ENCODE measurements around the gene ZC3H14.

ZC3H14 gene

GRCh38 chr14:88551094-88551870 is 11.6 kb upstream of the ZC3H14 start (continued):
- TF ChIP-seq ZNF549 (tag by site-specific recombination; IDR thresholded peaks at IDR 0.05), result no peak
- TF ChIP-seq ZNF660 (tag by site-specific recombination; IDR thresholded peaks at IDR 0.05), result 0 out of 2 replicates have a peak, but pooled peaks have one; percentile 48
- TF ChIP-seq, protein P1, sequence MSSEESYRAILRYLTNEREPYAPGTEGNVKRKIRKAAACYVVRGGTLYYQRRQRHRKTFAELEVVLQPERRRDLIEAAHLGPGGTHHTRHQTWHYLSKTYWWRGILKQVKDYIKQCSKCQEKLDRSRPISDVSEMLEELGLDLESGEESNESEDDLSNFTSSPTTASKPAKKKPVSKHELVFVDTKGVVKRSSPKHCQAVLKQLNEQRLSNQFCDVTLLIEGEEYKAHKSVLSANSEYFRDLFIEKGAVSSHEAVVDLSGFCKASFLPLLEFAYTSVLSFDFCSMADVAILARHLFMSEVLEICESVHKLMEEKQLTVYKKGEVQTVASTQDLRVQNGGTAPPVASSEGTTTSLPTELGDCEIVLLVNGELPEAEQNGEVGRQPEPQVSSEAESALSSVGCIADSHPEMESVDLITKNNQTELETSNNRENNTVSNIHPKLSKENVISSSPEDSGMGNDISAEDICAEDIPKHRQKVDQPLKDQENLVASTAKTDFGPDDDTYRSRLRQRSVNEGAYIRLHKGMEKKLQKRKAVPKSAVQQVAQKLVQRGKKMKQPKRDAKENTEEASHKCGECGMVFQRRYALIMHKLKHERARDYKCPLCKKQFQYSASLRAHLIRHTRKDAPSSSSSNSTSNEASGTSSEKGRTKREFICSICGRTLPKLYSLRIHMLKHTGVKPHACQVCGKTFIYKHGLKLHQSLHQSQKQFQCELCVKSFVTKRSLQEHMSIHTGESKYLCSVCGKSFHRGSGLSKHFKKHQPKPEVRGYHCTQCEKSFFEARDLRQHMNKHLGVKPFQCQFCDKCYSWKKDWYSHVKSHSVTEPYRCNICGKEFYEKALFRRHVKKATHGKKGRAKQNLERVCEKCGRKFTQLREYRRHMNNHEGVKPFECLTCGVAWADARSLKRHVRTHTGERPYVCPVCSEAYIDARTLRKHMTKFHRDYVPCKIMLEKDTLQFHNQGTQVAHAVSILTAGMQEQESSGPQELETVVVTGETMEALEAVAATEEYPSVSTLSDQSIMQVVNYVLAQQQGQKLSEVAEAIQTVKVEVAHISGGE (tag by site-specific recombination; conservative IDR thresholded peaks at IDR 0.05; ENCODE audit: low read depth), result peak; percentile 99
- no peak for TF ChIP-seq ZNF112 (tag by site-specific recombination; IDR thresholded peaks at IDR 0.05)
- 0 out of 2 replicates have a peak, but pooled peaks have one; percentile 28 for TF ChIP-seq ZNF76 (tag by site-specific recombination; IDR thresholded peaks at IDR 0.05; ENCODE audit: borderline replicate concordance, low read depth)
- TF ChIP-seq ZIC2 (tag by site-specific recombination; IDR thresholded peaks at IDR 0.05), result no peak
- TF ChIP-seq TRIM28 (IDR thresholded peaks at IDR 0.05; ENCODE audit: borderline replicate concordance, low read length), result peak; percentile 76; the same call in 1 of the 2 replicates
- TF ChIP-seq SCRT1 (tag by site-specific recombination; IDR thresholded peaks at IDR 0.05; ENCODE audit: borderline replicate concordance), result 0 out of 2 replicates have a peak, but pooled peaks have one; percentile 66
- TF ChIP-seq ZNF513 (tag by site-specific recombination; IDR thresholded peaks at IDR 0.05), result no peak
- TF ChIP-seq YY1 (tag by site-specific recombination; IDR thresholded peaks at IDR 0.05), result peak; percentile 21; the same call in 1 of the 2 replicates
- TF ChIP-seq ZNF791 (tag by site-specific recombination; IDR thresholded peaks at IDR 0.05), result no peak
- no peak for TF ChIP-seq ZNF701 (tag by site-specific recombination; IDR thresholded peaks at IDR 0.05)
- no peak for TF ChIP-seq PATZ1 (tag by site-specific recombination; IDR thresholded peaks at IDR 0.05)
- TF ChIP-seq, protein P2, sequence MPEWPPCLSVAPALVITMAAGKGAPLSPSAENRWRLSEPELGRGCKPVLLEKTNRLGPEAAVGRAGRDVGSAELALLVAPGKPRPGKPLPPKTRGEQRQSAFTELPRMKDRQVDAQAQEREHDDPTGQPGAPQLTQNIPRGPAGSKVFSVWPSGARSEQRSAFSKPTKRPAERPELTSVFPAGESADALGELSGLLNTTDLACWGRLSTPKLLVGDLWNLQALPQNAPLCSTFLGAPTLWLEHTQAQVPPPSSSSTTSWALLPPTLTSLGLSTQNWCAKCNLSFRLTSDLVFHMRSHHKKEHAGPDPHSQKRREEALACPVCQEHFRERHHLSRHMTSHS (tag by site-specific recombination; IDR thresholded peaks at IDR 0.05), result no peak
- TF ChIP-seq ZNF341 (tag by site-specific recombination; IDR thresholded peaks at IDR 0.05; ENCODE audit: low read depth), result peak; percentile 79
- 0 out of 2 replicates have a peak, but pooled peaks have one; percentile 18 for TF ChIP-seq SP3 (tag by site-specific recombination; IDR thresholded peaks at IDR 0.05)
- TF ChIP-seq ZNF449 (tag by site-specific recombination; IDR thresholded peaks at IDR 0.05), result peak; percentile 92
- no peak for TF ChIP-seq ZNF354C (tag by site-specific recombination; IDR thresholded peaks at IDR 0.05; ENCODE audit: borderline replicate concordance, low read depth)
- peak; percentile 89 for TF ChIP-seq ZBTB48 (tag by site-specific recombination; IDR thresholded peaks at IDR 0.05)
- peak; percentile 83 for TF ChIP-seq SCRT2 (tag by site-specific recombination; IDR thresholded peaks at IDR 0.05)
- peak; percentile 89 for TF ChIP-seq ZFP69B (tag by site-specific recombination; IDR thresholded peaks at IDR 0.05)
- no peak for TF ChIP-seq ZNF785 (tag by site-specific recombination; IDR thresholded peaks at IDR 0.05)
- TF ChIP-seq SETDB1 (IDR thresholded peaks at IDR 0.05; ENCODE audit: insufficient read length, low read length), result no peak
- peak; percentile 82 for TF ChIP-seq IKZF3 (tag by site-specific recombination; IDR thresholded peaks at IDR 0.05)
- TF ChIP-seq, protein P3, sequence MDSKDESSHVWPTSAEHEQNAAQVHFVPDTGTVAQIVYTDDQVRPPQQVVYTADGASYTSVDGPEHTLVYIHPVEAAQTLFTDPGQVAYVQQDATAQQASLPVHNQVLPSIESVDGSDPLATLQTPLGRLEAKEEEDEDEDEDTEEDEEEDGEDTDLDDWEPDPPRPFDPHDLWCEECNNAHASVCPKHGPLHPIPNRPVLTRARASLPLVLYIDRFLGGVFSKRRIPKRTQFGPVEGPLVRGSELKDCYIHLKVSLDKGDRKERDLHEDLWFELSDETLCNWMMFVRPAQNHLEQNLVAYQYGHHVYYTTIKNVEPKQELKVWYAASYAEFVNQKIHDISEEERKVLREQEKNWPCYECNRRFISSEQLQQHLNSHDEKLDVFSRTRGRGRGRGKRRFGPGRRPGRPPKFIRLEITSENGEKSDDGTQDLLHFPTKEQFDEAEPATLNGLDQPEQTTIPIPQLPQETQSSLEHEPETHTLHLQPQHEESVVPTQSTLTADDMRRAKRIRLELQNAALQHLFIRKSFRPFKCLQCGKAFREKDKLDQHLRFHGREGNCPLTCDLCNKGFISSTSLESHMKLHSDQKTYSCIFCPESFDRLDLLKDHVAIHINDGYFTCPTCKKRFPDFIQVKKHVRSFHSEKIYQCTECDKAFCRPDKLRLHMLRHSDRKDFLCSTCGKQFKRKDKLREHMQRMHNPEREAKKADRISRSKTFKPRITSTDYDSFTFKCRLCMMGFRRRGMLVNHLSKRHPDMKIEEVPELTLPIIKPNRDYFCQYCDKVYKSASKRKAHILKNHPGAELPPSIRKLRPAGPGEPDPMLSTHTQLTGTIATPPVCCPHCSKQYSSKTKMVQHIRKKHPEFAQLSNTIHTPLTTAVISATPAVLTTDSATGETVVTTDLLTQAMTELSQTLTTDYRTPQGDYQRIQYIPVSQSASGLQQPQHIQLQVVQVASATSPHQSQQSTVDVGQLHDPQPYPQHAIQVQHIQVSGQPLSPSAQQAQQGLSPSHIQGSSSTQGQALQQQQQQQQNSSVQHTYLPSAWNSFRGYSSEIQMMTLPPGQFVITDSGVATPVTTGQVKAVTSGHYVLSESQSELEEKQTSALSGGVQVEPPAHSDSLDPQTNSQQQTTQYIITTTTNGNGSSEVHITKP (tag by site-specific recombination; IDR thresholded peaks at IDR 0.05), result peak; percentile 44; the same call in 1 of the 2 replicates
- no peak for TF ChIP-seq ZNF175 (tag by site-specific recombination; IDR thresholded peaks at IDR 0.05)

Measured in HEK293 (cell line).